ENCODE results near the gene FOXQ1.

FOXQ1 gene

DNA sequence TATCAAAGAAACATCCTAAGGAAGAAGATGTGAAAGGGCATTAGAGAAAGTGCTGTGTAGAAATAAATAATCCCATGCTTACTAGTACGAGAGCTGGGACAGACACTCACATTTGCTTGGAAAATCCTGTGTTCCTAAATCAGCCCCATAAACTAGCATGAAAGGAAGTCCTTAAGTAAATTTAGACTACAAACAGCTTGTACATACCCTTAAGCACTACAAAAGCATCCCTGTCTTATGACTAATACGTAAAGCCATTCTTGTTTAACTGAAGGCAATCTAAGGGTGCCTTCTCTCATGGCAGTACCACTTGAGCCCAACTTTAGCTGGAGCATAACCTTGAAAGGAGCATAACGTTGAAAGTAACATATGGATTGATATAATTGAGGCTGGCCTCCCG is 15.4 kb upstream of the FOXQ1 start:
- Histone ChIP-seq H3K79me2 (ENCODE audit: low read length) (no peaks in the 10 kb centered on the region), H3K9ac (ENCODE audit: low read length) (no peak overlapping the region), H3K4me2 (ENCODE audit: low read length) (no peak overlapping the region), H3K4me1 (ENCODE audit: low read length) (no peaks in the 10 kb centered on the region), H3K36me3 (replicated peaks; ENCODE audit: low read depth, low read length) (no peaks in the 10 kb centered on the region), H3K27ac (ENCODE audit: low read length) (no peak overlapping the region), H3K27me3 (ENCODE audit: low read depth, low read length) (no peaks in the 10 kb centered on the region), H3K9me3 (ENCODE audit: insufficient read depth, low read length) (no peaks in the 10 kb centered on the region), H4K20me1 (ENCODE audit: insufficient read depth, low read length) (no peaks in the 10 kb centered on the region), H3K4me3 (ENCODE audit: low read length) (no peak overlapping the region), H2AFZ (ENCODE audit: low read depth, low read length) (no peak overlapping the region)
- TF ChIP-seq EZH2phosphoT487 (IDR thresholded peaks at IDR 0.05; ENCODE audit: low read depth) = no peak
- TF ChIP-seq, protein P1, sequence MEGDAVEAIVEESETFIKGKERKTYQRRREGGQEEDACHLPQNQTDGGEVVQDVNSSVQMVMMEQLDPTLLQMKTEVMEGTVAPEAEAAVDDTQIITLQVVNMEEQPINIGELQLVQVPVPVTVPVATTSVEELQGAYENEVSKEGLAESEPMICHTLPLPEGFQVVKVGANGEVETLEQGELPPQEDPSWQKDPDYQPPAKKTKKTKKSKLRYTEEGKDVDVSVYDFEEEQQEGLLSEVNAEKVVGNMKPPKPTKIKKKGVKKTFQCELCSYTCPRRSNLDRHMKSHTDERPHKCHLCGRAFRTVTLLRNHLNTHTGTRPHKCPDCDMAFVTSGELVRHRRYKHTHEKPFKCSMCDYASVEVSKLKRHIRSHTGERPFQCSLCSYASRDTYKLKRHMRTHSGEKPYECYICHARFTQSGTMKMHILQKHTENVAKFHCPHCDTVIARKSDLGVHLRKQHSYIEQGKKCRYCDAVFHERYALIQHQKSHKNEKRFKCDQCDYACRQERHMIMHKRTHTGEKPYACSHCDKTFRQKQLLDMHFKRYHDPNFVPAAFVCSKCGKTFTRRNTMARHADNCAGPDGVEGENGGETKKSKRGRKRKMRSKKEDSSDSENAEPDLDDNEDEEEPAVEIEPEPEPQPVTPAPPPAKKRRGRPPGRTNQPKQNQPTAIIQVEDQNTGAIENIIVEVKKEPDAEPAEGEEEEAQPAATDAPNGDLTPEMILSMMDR (IDR thresholded peaks at IDR 0.05; ENCODE audit: low read depth, low read length) = no peak

DNA sequence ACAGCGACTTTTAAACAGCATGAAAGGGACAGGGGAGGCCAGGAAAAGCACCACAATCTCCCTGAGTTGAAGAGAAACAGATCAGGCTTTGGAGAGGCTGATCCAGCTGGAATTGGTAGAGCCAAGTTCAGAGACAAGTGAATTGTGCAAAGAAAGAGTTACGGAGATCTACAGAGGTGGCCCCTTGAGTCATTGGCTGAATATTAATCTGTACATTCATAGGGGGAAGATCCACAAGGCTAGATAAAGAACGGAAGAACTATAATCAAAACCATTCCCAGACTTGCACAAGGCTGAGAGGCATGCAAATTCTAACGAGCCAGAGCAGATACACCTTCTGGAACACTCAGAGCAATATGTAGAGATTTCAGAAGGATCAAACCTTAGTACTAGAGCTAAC is 14.2 kb upstream of the FOXQ1 start:
- Histone ChIP-seq H3K27me3 (ENCODE audit: low read depth, low read length) (no peaks in the 10 kb centered on the region), H3K4me3 (ENCODE audit: low read length) (no peak overlapping the region), H3K9me3 (ENCODE audit: insufficient read depth, low read length) (no peaks in the 10 kb centered on the region), H3K9ac (ENCODE audit: low read length) (no peak overlapping the region), H2AFZ (ENCODE audit: low read depth, low read length) (no peak overlapping the region), H3K4me2 (ENCODE audit: low read length) (no peak overlapping the region), H3K4me1 (ENCODE audit: low read length) (no peaks in the 10 kb centered on the region), H3K27ac (ENCODE audit: low read length) (no peak overlapping the region), H3K36me3 (replicated peaks; ENCODE audit: low read depth, low read length) (no peaks in the 10 kb centered on the region), H3K79me2 (ENCODE audit: low read length) (no peaks in the 10 kb centered on the region), H4K20me1 (ENCODE audit: insufficient read depth, low read length) (no peaks in the 10 kb centered on the region)
- no peak for TF ChIP-seq EZH2phosphoT487 (IDR thresholded peaks at IDR 0.05; ENCODE audit: low read depth)
- TF ChIP-seq, protein P1 (IDR thresholded peaks at IDR 0.05; ENCODE audit: low read depth, low read length) = no peak

DNA sequence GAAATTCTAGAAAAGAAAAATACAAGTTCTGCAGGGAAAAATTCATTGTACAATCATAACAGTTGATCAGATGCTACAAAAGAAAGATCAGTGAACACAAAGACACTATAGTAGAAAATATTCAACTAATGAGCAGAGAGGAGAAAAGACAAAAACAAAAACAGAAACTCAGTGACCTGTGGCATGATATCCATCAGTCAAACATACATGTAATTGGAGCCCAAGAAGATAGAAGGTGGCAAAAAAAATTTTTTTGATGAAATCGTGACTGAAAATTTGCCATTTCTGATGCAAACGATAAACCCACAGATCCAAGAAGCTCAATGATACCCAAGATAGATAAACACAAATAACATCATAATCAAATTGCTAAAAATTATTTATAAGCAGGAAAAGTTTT is 13.1 kb upstream of the FOXQ1 start:
- Histone ChIP-seq H3K27me3 (ENCODE audit: low read depth, low read length) (no peaks in the 10 kb centered on the region), H3K36me3 (replicated peaks; ENCODE audit: low read depth, low read length) (no peaks in the 10 kb centered on the region), H4K20me1 (ENCODE audit: insufficient read depth, low read length) (no peaks in the 10 kb centered on the region), H3K9me3 (ENCODE audit: insufficient read depth, low read length) (no peaks in the 10 kb centered on the region), H3K4me2 (ENCODE audit: low read length) (no peak overlapping the region), H2AFZ (ENCODE audit: low read depth, low read length) (no peak overlapping the region), H3K4me1 (ENCODE audit: low read length) (no peaks in the 10 kb centered on the region), H3K27ac (ENCODE audit: low read length) (no peak overlapping the region), H3K4me3 (ENCODE audit: low read length) (no peak overlapping the region), H3K79me2 (ENCODE audit: low read length) (no peaks in the 10 kb centered on the region), H3K9ac (ENCODE audit: low read length) (no peak overlapping the region)
- no peak for TF ChIP-seq EZH2phosphoT487 (IDR thresholded peaks at IDR 0.05; ENCODE audit: low read depth)
- TF ChIP-seq, protein P1 (IDR thresholded peaks at IDR 0.05; ENCODE audit: low read depth, low read length) = no peak

DNA sequence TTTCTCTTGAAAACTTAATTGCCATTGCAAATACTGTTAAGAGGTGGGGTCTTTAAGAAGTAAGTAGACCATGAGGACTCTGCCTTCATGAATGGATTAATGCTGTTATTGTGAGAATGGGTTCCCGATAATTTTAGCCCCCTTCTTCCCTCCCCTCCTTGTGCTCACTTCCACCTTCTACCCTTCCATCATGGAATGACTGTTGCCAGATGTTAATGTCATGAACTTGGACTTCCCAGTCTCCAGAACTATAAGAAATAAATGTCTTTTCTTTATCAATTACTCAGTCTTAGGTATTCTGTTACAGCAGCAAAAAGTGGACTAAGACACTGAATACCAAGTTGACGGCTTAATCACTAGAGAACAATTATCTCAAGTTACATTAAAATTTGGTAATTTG is 5.8 kb upstream of the FOXQ1 start:
- no peak for TF ChIP-seq EZH2phosphoT487 (IDR thresholded peaks at IDR 0.05; ENCODE audit: low read depth)
- TF ChIP-seq, protein P1 (IDR thresholded peaks at IDR 0.05; ENCODE audit: low read depth, low read length) = no peak
- H3K4me1 ChIP-seq (ENCODE audit: low read length) = no peaks in the 10 kb centered on the region

More for the DNA sequence above, 5.8 kb upstream of the FOXQ1 start:
- H3K4me2 ChIP-seq (ENCODE audit: low read length) = no peak overlapping the region
- H3K9me3 ChIP-seq (ENCODE audit: insufficient read depth, low read length) = no peaks in the 10 kb centered on the region
- no peak overlapping the region for H3K4me3 ChIP-seq (ENCODE audit: low read length)
- H3K79me2 ChIP-seq (ENCODE audit: low read length) = no peaks in the 10 kb centered on the region
- no peaks in the 10 kb centered on the region for H3K27me3 ChIP-seq (ENCODE audit: low read depth, low read length)
- H2AFZ ChIP-seq (ENCODE audit: low read depth, low read length) = no peak overlapping the region
- H3K27ac ChIP-seq (ENCODE audit: low read length) = no peak overlapping the region
- no peaks in the 10 kb centered on the region for H3K36me3 ChIP-seq (replicated peaks; ENCODE audit: low read depth, low read length)
- H3K9ac ChIP-seq (ENCODE audit: low read length) = no peak overlapping the region
- H4K20me1 ChIP-seq (ENCODE audit: insufficient read depth, low read length) = no peaks in the 10 kb centered on the region
